ENCODE results near the gene NME1. TPM values are rescaled to one million over a fixed set of nuclear protein-coding genes. Genes with fewer than 3 reads are reported as not detected.

The NME1 gene
- total and polyA plus RNA-seq, 9 of the 15 experiments (the other 6 are each of a cell fraction or from before 2014, with no cell fraction given), result 449 to 1,588 (median 604) TPM

DNA sequence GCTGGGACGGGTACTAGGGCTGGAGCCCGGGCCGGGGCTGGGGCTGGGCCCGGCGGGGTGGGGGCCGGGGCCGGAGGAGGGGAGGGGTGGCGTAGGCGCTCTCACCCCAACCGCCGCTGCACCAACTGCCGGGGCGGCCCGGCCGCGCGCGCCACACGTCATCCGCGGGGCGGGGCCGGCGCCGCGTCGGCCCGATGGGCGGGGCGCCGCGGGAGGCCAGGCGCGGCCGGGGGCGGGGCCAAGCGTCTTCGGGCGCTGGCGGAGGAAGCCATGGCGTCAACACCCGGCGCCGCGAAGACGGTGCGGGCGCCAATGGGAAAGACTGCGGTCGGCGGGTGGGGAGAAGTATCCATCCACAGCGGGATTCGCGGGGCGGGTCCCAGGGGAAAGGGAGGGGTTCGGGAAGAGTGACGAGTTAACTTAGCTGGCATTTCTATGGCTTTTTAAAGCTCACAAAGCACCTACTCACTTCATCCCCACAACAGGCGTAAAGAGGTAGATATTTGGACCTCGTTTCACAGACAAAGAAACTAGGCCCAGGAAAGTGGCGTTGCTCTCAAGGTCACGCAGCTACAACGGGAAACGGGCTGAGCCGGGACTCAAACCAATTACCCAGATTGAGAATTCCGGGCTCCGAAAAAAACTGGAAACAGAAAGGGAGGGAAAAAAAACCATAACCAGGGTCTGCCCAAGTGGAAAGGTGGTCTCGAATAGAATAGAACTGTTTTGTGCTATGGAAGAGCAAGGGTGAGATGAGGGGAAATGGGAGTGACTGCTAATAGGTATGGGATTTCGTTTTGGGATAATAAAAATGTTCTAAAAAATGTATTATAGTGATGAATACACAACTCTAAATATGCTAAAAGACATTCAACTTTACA, 32.4 kb upstream of the NME1 start, which contains the start of gene SPAG9 (continued):
- TF ChIP-seq ZZZ3 (IDR thresholded peaks at IDR 0.05) (0 out of 2 replicates have a peak, but pooled peaks have one; percentile 60), L3MBTL2 (IDR thresholded peaks at IDR 0.05) (no peak), EWSR1 (IDR thresholded peaks at IDR 0.05; ENCODE audit: borderline replicate concordance, low read depth, partially characterized antibody) (no peak), ZNF239 (CRISPR knock-in tag; IDR thresholded peaks at IDR 0.05) (no peak), SMARCA5 (IDR thresholded peaks at IDR 0.05) (no peak), TFE3 (CRISPR knock-in tag; IDR thresholded peaks at IDR 0.05) (no peak), CBX1 (IDR thresholded peaks at IDR 0.05; ENCODE audit: low read depth) (no peak), SIX5 (IDR thresholded peaks at IDR 0.05; ENCODE audit: borderline replicate concordance in 1 of 2, insufficient read depth in 1 of 2, low read depth in 1 of 2, low read length in 2 of 2) (no peak), ZNF318 (IDR thresholded peaks at IDR 0.05; ENCODE audit: borderline replicate concordance in 1 of 2, low read depth in 1 of 2) (peak in 1 of 2 experiments; percentile 91; a peak in 1 of 4 replicates)
- TF ChIP-seq, protein P1, sequence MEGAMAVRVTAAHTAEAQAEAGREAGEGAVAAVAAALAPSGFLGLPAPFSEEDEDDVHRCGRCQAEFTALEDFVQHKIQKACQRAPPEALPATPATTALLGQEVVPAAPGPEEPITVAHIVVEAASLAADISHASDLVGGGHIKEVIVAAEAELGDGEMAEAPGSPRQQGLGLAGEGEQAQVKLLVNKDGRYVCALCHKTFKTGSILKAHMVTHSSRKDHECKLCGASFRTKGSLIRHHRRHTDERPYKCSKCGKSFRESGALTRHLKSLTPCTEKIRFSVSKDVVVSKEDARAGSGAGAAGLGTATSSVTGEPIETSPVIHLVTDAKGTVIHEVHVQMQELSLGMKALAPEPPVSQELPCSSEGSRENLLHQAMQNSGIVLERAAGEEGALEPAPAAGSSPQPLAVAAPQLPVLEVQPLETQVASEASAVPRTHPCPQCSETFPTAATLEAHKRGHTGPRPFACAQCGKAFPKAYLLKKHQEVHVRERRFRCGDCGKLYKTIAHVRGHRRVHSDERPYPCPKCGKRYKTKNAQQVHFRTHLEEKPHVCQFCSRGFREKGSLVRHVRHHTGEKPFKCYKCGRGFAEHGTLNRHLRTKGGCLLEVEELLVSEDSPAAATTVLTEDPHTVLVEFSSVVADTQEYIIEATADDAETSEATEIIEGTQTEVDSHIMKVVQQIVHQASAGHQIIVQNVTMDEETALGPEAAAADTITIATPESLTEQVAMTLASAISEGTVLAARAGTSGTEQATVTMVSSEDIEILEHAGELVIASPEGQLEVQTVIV (CRISPR knock-in tag; IDR thresholded peaks at IDR 0.05; ENCODE audit: borderline replicate concordance), result no peak
- TF ChIP-seq, protein P2, sequence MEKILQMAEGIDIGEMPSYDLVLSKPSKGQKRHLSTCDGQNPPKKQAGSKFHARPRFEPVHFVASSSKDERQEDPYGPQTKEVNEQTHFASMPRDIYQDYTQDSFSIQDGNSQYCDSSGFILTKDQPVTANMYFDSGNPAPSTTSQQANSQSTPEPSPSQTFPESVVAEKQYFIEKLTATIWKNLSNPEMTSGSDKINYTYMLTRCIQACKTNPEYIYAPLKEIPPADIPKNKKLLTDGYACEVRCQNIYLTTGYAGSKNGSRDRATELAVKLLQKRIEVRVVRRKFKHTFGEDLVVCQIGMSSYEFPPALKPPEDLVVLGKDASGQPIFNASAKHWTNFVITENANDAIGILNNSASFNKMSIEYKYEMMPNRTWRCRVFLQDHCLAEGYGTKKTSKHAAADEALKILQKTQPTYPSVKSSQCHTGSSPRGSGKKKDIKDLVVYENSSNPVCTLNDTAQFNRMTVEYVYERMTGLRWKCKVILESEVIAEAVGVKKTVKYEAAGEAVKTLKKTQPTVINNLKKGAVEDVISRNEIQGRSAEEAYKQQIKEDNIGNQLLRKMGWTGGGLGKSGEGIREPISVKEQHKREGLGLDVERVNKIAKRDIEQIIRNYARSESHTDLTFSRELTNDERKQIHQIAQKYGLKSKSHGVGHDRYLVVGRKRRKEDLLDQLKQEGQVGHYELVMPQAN (IDR thresholded peaks at IDR 0.05; ENCODE audit: borderline replicate concordance), result peak; percentile 11; the same call in 1 of the 2 replicates

Measured in K562 (cell line).